Measurements from ENCODE around the gene ST6GALNAC2.
"Not testable (repeated sequence)": the region's sequence is repeated elsewhere in the genome, so short reads cannot be mapped to it uniquely, and the experiment has no call there.

ST6GALNAC2 gene

GRCh38 chr17:76606685-76607084 lies 21.0 kb upstream of the ST6GALNAC2 start:
- not testable (repeated sequence) for H3K27me3 ChIP-seq (ENCODE audit: insufficient read depth, low read length); H2BK12ac ChIP-seq (ENCODE audit: low read length); H3K4me3 ChIP-seq (ENCODE audit: low read depth, low read length); H2AK5ac ChIP-seq (ENCODE audit: low read length); H3K36me3 ChIP-seq (ENCODE audit: control insufficient read depth in 1 of 2, insufficient read depth in 2 of 2, low read length in 2 of 2); H3K9me3 ChIP-seq (ENCODE audit: insufficient read depth, low read depth, low read length); H3K4ac ChIP-seq (ENCODE audit: low read depth, low read length); H3K23ac ChIP-seq (ENCODE audit: low read length); DNase-seq; H2BK5ac ChIP-seq (ENCODE audit: low read depth, low read length, poor library complexity); H4K8ac ChIP-seq (ENCODE audit: low read depth, low read length); H3K9ac ChIP-seq (ENCODE audit: low read length); H3K18ac ChIP-seq (ENCODE audit: low read length); H2BK120ac ChIP-seq (ENCODE audit: insufficient read depth, low read length, poor library complexity); H2AFZ ChIP-seq (ENCODE audit: insufficient read depth, low read length, poor library complexity); H4K91ac ChIP-seq (ENCODE audit: low read depth, low read length); H4K12ac ChIP-seq (ENCODE audit: low read depth, low read length); H3K27ac ChIP-seq (ENCODE audit: low read depth, low read length); H3K4me2 ChIP-seq (ENCODE audit: low read length); H3K14ac ChIP-seq (ENCODE audit: low read length); H3K79me2 ChIP-seq (ENCODE audit: control insufficient read depth, insufficient read depth, low read length, poor library complexity); H3K79me1 ChIP-seq (ENCODE audit: low read length)
- no CpG with 5 or more reads among the region's 1 CpG for WGBS (ENCODE audit: extremely low coverage, insufficient coverage, insufficient read length)
- H3K4me1 ChIP-seq (ENCODE audit: control insufficient read depth in 1 of 2, insufficient read depth in 2 of 2, low read length in 2 of 2) = peaks cover 7 to 11% of the 10 kb centered on the region in 2 experiments

DNA sequence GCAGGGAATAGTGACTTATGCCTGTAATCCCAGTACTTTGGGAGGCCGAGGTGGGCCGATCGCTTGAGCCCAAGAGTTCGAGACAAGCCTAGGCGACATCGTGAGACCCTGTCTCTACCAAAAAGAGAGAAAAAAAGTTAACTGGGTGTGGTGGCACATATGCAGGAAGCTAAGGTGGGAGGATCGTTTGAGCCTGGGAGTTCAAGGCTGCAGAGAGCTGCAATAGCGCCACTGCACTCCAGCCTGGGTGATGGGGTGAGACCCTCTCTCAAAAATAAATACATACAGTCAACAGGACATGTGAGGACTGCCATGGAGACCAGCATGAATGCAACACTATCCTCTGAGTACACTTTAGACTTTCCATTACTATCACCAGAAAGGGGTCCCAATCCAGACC lies 15.4 kb upstream of the ST6GALNAC2 start:
- Histone ChIP-seq H3K27me3 (ENCODE audit: insufficient read depth, low read length) (no peaks in the 10 kb centered on the region), H2AFZ (ENCODE audit: insufficient read depth, low read length, poor library complexity) (no peak overlapping the region), H3K23ac (ENCODE audit: low read length) (no peak overlapping the region), H3K4me3 (ENCODE audit: low read depth, low read length) (no peak overlapping the region), H3K4ac (ENCODE audit: low read depth, low read length) (peak overlapping the region; percentile 76), H4K91ac (ENCODE audit: low read depth, low read length) (peak overlapping the region; percentile 92), H2AK5ac (ENCODE audit: low read length) (peak overlapping the region; percentile 91), H3K14ac (ENCODE audit: low read length) (peak overlapping the region; percentile 75), H3K79me2 (ENCODE audit: control insufficient read depth, insufficient read depth, low read length, poor library complexity) (no peaks in the 10 kb centered on the region), H3K27ac (ENCODE audit: low read depth, low read length) (peak overlapping the region; percentile 67), H2BK12ac (ENCODE audit: low read length) (peak overlapping the region; percentile 90), H2BK5ac (ENCODE audit: low read depth, low read length, poor library complexity) (peak overlapping the region; percentile 57), H3K9ac (ENCODE audit: low read length) (no peak overlapping the region), H2BK120ac (ENCODE audit: insufficient read depth, low read length, poor library complexity) (peak overlapping the region; percentile 88), H3K36me3 (ENCODE audit: control insufficient read depth in 1 of 2, insufficient read depth in 2 of 2, low read length in 2 of 2) (no peaks in the 10 kb centered on the region), H4K8ac (ENCODE audit: low read depth, low read length) (peak overlapping the region; percentile 58), H3K9me3 (ENCODE audit: insufficient read depth, low read depth, low read length) (no peaks in the 10 kb centered on the region), H3K4me2 (ENCODE audit: low read length) (no peak overlapping the region), H3K4me1 (ENCODE audit: control insufficient read depth in 1 of 2, insufficient read depth in 2 of 2, low read length in 2 of 2) (peaks cover 17 to 26% of the 10 kb centered on the region in 2 experiments), H3K79me1 (ENCODE audit: low read length) (peaks cover 20% of the 10 kb centered on the region), H3K18ac (ENCODE audit: low read length) (peak overlapping the region; percentile 60), H4K12ac (ENCODE audit: low read depth, low read length) (no peak overlapping the region)
- no peak for DNase-seq
- WGBS (ENCODE audit: extremely low coverage, insufficient coverage, insufficient read length) = no CpG with 5 or more reads among the region's 8 CpGs

GRCh38 chr17:76599694-76600460 lies 14.2 kb upstream of the ST6GALNAC2 start:
- H3K9me3 ChIP-seq (ENCODE audit: insufficient read depth, low read depth, low read length) = no peaks in the 10 kb centered on the region
- H3K79me2 ChIP-seq (ENCODE audit: control insufficient read depth, insufficient read depth, low read length, poor library complexity) = no peaks in the 10 kb centered on the region
- WGBS (ENCODE audit: extremely low coverage, insufficient coverage, insufficient read length) = no CpG with 5 or more reads among the region's 17 CpGs
- peak overlapping the region; percentile 29 for H4K8ac ChIP-seq (ENCODE audit: low read depth, low read length)
- no peak overlapping the region for H2AFZ ChIP-seq (ENCODE audit: insufficient read depth, low read length, poor library complexity)
- no peak overlapping the region for H3K4me2 ChIP-seq (ENCODE audit: low read length)
- no peak overlapping the region for H3K23ac ChIP-seq (ENCODE audit: low read length)
- H3K4me3 ChIP-seq (ENCODE audit: low read depth, low read length) = no peak overlapping the region
- H3K27me3 ChIP-seq (ENCODE audit: insufficient read depth, low read length) = no peaks in the 10 kb centered on the region
- H2BK120ac ChIP-seq (ENCODE audit: insufficient read depth, low read length, poor library complexity) = peak overlapping the region; percentile 47
- peak overlapping the region; percentile 92 for H4K91ac ChIP-seq (ENCODE audit: low read depth, low read length)
- no peak overlapping the region for H3K14ac ChIP-seq (ENCODE audit: low read length)
- no peak overlapping the region for H3K9ac ChIP-seq (ENCODE audit: low read length)
- H3K4me1 ChIP-seq (ENCODE audit: control insufficient read depth in 1 of 2, insufficient read depth in 2 of 2, low read length in 2 of 2) = peaks cover 17 to 21% of the 10 kb centered on the region in 2 experiments
- H4K12ac ChIP-seq (ENCODE audit: low read depth, low read length) = no peak overlapping the region
- no peak overlapping the region for H3K18ac ChIP-seq (ENCODE audit: low read length)
- DNase-seq = peak in 1 of 2 donors; percentile 32
- no peak overlapping the region for H3K27ac ChIP-seq (ENCODE audit: low read depth, low read length)
- peak overlapping the region; percentile 46 for H2BK5ac ChIP-seq (ENCODE audit: low read depth, low read length, poor library complexity)
- H3K4ac ChIP-seq (ENCODE audit: low read depth, low read length) = no peak overlapping the region
- peak overlapping the region; percentile 44 for H2AK5ac ChIP-seq (ENCODE audit: low read length)
- H3K79me1 ChIP-seq (ENCODE audit: low read length) = peaks cover 20% of the 10 kb centered on the region
- no peaks in the 10 kb centered on the region for H3K36me3 ChIP-seq (ENCODE audit: control insufficient read depth in 1 of 2, insufficient read depth in 2 of 2, low read length in 2 of 2)
- H2BK12ac ChIP-seq (ENCODE audit: low read length) = peak overlapping the region; percentile 75

DNA sequence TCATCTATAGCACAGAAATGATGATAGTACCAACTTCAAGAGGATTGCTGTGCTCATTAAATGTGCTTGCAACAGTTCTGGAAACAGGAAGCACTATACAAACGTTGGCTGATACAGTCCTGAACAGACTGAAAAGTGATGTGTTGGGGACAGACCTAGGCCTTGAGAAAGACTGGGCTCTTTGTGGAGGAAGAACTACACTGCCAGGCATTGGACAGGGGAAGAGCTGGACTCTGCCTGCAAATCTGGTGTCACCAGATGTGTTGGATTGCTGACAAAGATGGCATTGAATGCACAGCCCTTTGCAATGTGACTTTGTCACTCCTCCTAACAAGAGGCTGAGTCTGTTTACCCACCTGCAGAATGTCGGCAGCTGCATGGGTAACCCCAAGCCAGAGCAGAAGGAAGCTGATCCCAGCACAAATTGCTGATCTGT lies 12.4 kb upstream of the ST6GALNAC2 start:
- Histone ChIP-seq H3K23ac (ENCODE audit: low read length) (no peak overlapping the region), H3K4me3 (ENCODE audit: low read depth, low read length) (no peak overlapping the region), H3K36me3 (ENCODE audit: control insufficient read depth in 1 of 2, insufficient read depth in 2 of 2, low read length in 2 of 2) (no peaks in the 10 kb centered on the region), H3K9me3 (ENCODE audit: insufficient read depth, low read depth, low read length) (no peaks in the 10 kb centered on the region), H4K91ac (ENCODE audit: low read depth, low read length) (no peak overlapping the region), H3K79me2 (ENCODE audit: control insufficient read depth, insufficient read depth, low read length, poor library complexity) (no peaks in the 10 kb centered on the region), H2BK120ac (ENCODE audit: insufficient read depth, low read length, poor library complexity) (no peak overlapping the region), H2BK12ac (ENCODE audit: low read length) (no peak overlapping the region), H3K9ac (ENCODE audit: low read length) (no peak overlapping the region), H3K79me1 (ENCODE audit: low read length) (peaks cover 20% of the 10 kb centered on the region), H4K8ac (ENCODE audit: low read depth, low read length) (no peak overlapping the region), H3K4me2 (ENCODE audit: low read length) (no peak overlapping the region), H3K27me3 (ENCODE audit: insufficient read depth, low read length) (no peaks in the 10 kb centered on the region), H4K12ac (ENCODE audit: low read depth, low read length) (no peak overlapping the region), H2BK5ac (ENCODE audit: low read depth, low read length, poor library complexity) (no peak overlapping the region), H3K27ac (ENCODE audit: low read depth, low read length) (no peak overlapping the region), H3K14ac (ENCODE audit: low read length) (no peak overlapping the region), H3K4ac (ENCODE audit: low read depth, low read length) (no peak overlapping the region), H3K4me1 (ENCODE audit: control insufficient read depth in 1 of 2, insufficient read depth in 2 of 2, low read length in 2 of 2) (peaks cover 17 to 21% of the 10 kb centered on the region in 2 experiments), H2AFZ (ENCODE audit: insufficient read depth, low read length, poor library complexity) (no peak overlapping the region), H3K18ac (ENCODE audit: low read length) (no peak overlapping the region), H2AK5ac (ENCODE audit: low read length) (no peak overlapping the region)
- no CpG with 5 or more reads among the region's 2 CpGs for WGBS (ENCODE audit: extremely low coverage, insufficient coverage, insufficient read length)
- peak in 1 of 2 donors; percentile 29 for DNase-seq
